WTC11 (cell line): ENCODE results near the gene MT1G. TPM values are rescaled to one million over a fixed set of nuclear protein-coding genes. Genes with fewer than 3 reads are reported as not detected.

ENCODE experiments used
- ATAC-seq: fragments of 200-7000 bp; cut with Tn5 transposase; 2 replicates; pipeline ENCODE4 v1.10.0; 2021; ENCODE audit warnings: mild to moderate bottlenecking, moderate library complexity
- CTCF ChIA-PET: fragments of 300-600 bp; sonication (Branson Sonifier 250); formaldehyde crosslinking; loops from one replicate; lab custom pipeline; 2021; ENCODE audit warnings: antibody characterized with exemption; lab: Charles Lee
- POLR2A ChIA-PET: fragments of 350-600 bp; sonication (Branson Sonifier 250); formaldehyde crosslinking; loops from one replicate; lab custom pipeline; 2021; ENCODE audit warnings: antibody characterized with exemption; lab: Charles Lee
- DNase-seq: peaks from one replicate; pipeline ENCODE4 v3.0.0; 2021; ENCODE audit warnings: low spot score
- H3K27ac Mint-ChIP-seq: 2 replicates; pipeline ENCODE4 v1.8.0; 2021; ENCODE audit warnings: mixed read lengths
- H3K27me3 Mint-ChIP-seq: 2 replicates; pipeline ENCODE4 v1.8.0; 2021; ENCODE audit warnings: low read depth, mild to moderate bottlenecking, moderate library complexity, mixed read lengths
- H3K36me3 Mint-ChIP-seq: 2 replicates; pipeline ENCODE4 v1.8.0; 2021; ENCODE audit warnings: mixed read lengths
- H3K4me1 Mint-ChIP-seq: 2 replicates; pipeline ENCODE4 v1.8.0; 2022; ENCODE audit warnings: mixed read lengths
- H3K4me3 Mint-ChIP-seq: 2 replicates; pipeline ENCODE4 v1.8.0; 2021; ENCODE audit warnings: mild to moderate bottlenecking, moderate library complexity, mixed read lengths
- H3K9me3 Mint-ChIP-seq: 2 replicates; pipeline ENCODE4 v1.8.0; 2021; ENCODE audit warnings: mixed read lengths
- FOXK1 ChIP-seq: sonication (generic); formaldehyde crosslinking; IDR thresholded peaks from 2 replicates; pipeline ENCODE4 v1.8.0; 2022; ENCODE audit warnings: mild to moderate bottlenecking, moderate library complexity, missing genetic modification reagents
- GRHL2 ChIP-seq: fragments of 250-450 bp; sonication (Bioruptor Pico); IDR thresholded peaks from 2 replicates; pipeline ENCODE4 v1.8.0; 2022; ENCODE audit warnings: mild to moderate bottlenecking, moderate library complexity; ENCODE audit not compliant: insufficient replicate concordance, severe bottlenecking
- JAZF1 ChIP-seq: fragments of 250-450 bp; sonication (Bioruptor Pico); IDR thresholded peaks from 2 replicates; pipeline ENCODE4 v1.9.0; 2021; ENCODE audit warnings: moderate library complexity, mild to moderate bottlenecking, inconsistent platforms
- MYBL2 ChIP-seq: sonication (generic); formaldehyde crosslinking; IDR thresholded peaks from 2 replicates; pipeline ENCODE4 v1.8.1; 2023; ENCODE audit warnings: mild to moderate bottlenecking, moderate library complexity, missing genetic modification reagents
- PRRX2 ChIP-seq: fragments of 250-450 bp; sonication (Bioruptor Pico); IDR thresholded peaks from 2 replicates; pipeline ENCODE4 v1.8.0; 2021; ENCODE audit warnings: mild to moderate bottlenecking
- SMAD4 ChIP-seq: sonication (generic); formaldehyde crosslinking; IDR thresholded peaks from 2 replicates; pipeline ENCODE4 v1.8.0; 2022; ENCODE audit warnings: mild to moderate bottlenecking, missing genetic modification reagents
- SP1 ChIP-seq: sonication (generic); formaldehyde crosslinking; conservative IDR thresholded peaks from 2 replicates; pipeline ENCODE4 v1.8.1; 2022; ENCODE audit warnings: missing genetic modification reagents
- TCF7 ChIP-seq: sonication (generic); formaldehyde crosslinking; IDR thresholded peaks from 2 replicates; pipeline ENCODE4 v1.8.0; 2022; ENCODE audit warnings: mild to moderate bottlenecking, low read depth, missing genetic modification reagents, moderate library complexity
- ZBTB21 ChIP-seq: sonication (generic); formaldehyde crosslinking; IDR thresholded peaks from 2 replicates; pipeline ENCODE4 v1.8.1; 2023; ENCODE audit warnings: mild to moderate bottlenecking, missing genetic modification reagents, borderline replicate concordance
- ZNF317 ChIP-seq: sonication (generic); formaldehyde crosslinking; IDR thresholded peaks from 2 replicates; pipeline ENCODE4 v1.8.1; 2023; ENCODE audit warnings: low read depth, mild to moderate bottlenecking, moderate library complexity, missing genetic modification reagents, borderline replicate concordance
- ZNF416 ChIP-seq: fragments of 250-450 bp; sonication (Bioruptor Pico); IDR thresholded peaks from 2 replicates; pipeline ENCODE4 v1.9.0; 2021; ENCODE audit warnings: mild to moderate bottlenecking, inconsistent platforms
- ZNF423 ChIP-seq: fragments of 250-450 bp; sonication (Bioruptor Pico); IDR thresholded peaks from 2 replicates; pipeline ENCODE4 v2.1.2; 2022; ENCODE audit warnings: mild to moderate bottlenecking, moderate library complexity
- total RNA-seq: library from RNA; stranded (reverse); gene quantifications from 3 replicates; pipeline ENCODE4 v1.2.3, GENCODE V29; 2021
- TF ChIP-seq, protein P1 (sequence below): fragments of 250-450 bp; sonication (Bioruptor Pico); IDR thresholded peaks from 2 replicates; pipeline ENCODE4 v1.8.0; 2021; ENCODE audit warnings: mild to moderate bottlenecking
- TF ChIP-seq, protein P2 (sequence below): sonication (generic); formaldehyde crosslinking; IDR thresholded peaks from 2 replicates; pipeline ENCODE4 v1.8.1; 2022; ENCODE audit warnings: low read depth, mild to moderate bottlenecking, moderate library complexity, missing genetic modification reagents, borderline replicate concordance
- TF ChIP-seq, protein P3 (sequence below): sonication (generic); formaldehyde crosslinking; IDR thresholded peaks from 2 replicates; pipeline ENCODE4 v1.8.0; 2022; ENCODE audit warnings: mild to moderate bottlenecking, missing genetic modification reagents
- TF ChIP-seq, protein P4 (sequence below): fragments of 250-450 bp; sonication (Bioruptor Pico); conservative IDR thresholded peaks from 2 replicates; pipeline ENCODE4 v1.9.0; 2021; ENCODE audit warnings: mild to moderate bottlenecking
- TF ChIP-seq, protein P5 (sequence below): fragments of 250-450 bp; sonication (Bioruptor Pico); IDR thresholded peaks from 2 replicates; pipeline ENCODE4 v1.9.0; 2021; ENCODE audit warnings: moderate library complexity, mild to moderate bottlenecking, inconsistent platforms, borderline replicate concordance
- TF ChIP-seq, protein P6 (sequence below): sonication (generic); formaldehyde crosslinking; IDR thresholded peaks from 2 replicates; pipeline ENCODE4 v1.8.1; 2023; ENCODE audit warnings: mild to moderate bottlenecking, missing genetic modification reagents, moderate library complexity

The MT1G gene
- total RNA-seq, 1 experiment from 2014 or later = 333 TPM

DNA sequence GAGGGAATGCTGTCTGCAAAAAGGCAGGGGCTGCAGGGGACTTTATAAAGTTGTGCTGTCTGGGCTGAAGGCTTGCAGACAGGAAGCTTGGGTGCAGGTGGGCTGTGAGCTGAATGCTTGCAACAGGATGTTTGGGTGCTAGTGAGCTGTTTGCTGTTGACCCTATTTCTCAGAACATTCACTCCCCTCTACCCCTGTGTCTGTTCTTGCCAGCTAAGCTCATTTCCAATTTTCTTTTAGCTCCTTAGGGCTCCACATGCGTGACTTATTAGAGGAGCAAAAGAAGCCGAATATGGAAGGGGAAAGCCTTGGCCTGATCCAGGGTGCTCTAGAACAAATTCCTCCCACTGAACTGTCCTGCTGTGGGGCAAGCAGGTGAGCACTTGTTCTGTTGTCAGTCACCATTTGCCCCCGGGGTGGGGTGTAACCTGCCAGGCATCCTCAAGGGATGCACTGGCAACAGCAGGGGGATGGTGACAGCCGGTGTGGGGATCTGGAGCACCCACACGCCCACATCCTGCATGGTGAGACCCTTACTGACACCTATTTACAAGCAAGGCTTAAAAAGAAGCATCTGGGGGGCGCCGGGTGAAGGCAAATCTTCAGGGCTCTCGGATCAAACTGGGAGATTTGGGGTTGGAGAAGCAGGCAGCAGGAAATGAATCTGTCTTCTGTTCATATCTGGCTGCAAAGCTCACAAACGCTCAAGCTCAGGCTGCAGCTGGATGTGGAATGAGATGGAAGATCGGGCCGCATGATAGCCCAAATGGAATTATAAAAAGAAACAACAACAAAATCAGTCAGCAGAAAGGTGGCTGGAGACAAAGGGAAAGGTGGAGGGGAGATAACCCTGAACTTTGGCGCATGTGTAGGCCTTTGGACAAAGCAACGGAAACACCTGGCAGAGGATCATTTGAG, 40.9 kb upstream of the MT1G start:
- no peak for TF ChIP-seq GRHL2
- TF ChIP-seq FOXK1 (CRISPR knock-in tag) = no peak
- no peak for TF ChIP-seq SP1
- no peak for TF ChIP-seq ZNF423 (CRISPR knock-in tag)
- TF ChIP-seq ZNF416 (CRISPR knock-in tag) = no peak
- TF ChIP-seq TCF7 (CRISPR knock-in tag) = no peak
- no peak for TF ChIP-seq ZBTB21 (CRISPR knock-in tag)
- TF ChIP-seq ZNF317 (CRISPR knock-in tag) = no peak
- TF ChIP-seq, protein P1, sequence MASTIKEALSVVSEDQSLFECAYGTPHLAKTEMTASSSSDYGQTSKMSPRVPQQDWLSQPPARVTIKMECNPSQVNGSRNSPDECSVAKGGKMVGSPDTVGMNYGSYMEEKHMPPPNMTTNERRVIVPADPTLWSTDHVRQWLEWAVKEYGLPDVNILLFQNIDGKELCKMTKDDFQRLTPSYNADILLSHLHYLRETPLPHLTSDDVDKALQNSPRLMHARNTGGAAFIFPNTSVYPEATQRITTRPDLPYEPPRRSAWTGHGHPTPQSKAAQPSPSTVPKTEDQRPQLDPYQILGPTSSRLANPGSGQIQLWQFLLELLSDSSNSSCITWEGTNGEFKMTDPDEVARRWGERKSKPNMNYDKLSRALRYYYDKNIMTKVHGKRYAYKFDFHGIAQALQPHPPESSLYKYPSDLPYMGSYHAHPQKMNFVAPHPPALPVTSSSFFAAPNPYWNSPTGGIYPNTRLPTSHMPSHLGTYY (CRISPR knock-in tag) = no peak
- no peak for TF ChIP-seq MYBL2 (CRISPR knock-in tag)
- no peak for TF ChIP-seq JAZF1 (CRISPR knock-in tag)
- TF ChIP-seq PRRX2 = no peak
- TF ChIP-seq, protein P2, sequence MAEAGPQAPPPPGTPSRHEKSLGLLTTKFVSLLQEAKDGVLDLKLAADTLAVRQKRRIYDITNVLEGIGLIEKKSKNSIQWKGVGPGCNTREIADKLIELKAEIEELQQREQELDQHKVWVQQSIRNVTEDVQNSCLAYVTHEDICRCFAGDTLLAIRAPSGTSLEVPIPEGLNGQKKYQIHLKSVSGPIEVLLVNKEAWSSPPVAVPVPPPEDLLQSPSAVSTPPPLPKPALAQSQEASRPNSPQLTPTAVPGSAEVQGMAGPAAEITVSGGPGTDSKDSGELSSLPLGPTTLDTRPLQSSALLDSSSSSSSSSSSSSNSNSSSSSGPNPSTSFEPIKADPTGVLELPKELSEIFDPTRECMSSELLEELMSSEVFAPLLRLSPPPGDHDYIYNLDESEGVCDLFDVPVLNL = no peak
- TF ChIP-seq, protein P3, sequence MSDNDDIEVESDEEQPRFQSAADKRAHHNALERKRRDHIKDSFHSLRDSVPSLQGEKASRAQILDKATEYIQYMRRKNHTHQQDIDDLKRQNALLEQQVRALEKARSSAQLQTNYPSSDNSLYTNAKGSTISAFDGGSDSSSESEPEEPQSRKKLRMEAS (CRISPR knock-in tag) = no peak
- TF ChIP-seq, protein P4, sequence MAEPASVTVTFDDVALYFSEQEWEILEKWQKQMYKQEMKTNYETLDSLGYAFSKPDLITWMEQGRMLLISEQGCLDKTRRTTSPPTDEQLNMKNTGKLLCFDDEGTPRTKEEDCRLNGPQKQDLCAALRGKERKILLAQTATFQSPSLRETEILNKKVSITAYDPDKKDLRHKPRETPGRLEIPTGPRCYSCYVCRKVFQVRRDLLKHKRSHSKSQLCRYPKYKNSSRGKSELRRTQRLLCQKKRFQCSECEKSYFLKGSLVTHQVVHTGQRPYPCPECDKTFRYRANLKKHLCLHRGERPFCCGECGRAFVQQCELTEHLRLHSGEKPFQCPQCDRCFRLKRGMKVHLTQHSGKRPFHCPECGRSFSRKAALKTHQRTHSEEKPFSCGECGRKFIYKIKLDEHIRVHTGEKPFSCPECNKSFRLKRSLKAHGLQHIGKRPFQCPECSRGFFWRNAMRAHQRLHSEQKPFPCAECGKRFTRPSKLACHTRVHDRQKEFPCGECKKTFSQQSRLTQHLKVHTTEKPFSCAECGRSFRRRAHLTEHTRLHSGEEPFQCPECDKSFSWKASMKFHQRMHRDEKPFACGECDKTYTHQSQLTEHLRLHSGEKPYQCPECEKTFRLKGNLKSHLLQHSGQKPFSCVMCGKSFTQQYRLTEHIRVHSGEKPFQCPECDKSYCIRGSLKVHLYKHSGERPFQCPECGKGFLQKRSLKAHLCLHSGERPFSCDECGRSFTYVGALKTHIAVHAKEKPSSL (CRISPR knock-in tag) = no peak
- TF ChIP-seq, protein P5, sequence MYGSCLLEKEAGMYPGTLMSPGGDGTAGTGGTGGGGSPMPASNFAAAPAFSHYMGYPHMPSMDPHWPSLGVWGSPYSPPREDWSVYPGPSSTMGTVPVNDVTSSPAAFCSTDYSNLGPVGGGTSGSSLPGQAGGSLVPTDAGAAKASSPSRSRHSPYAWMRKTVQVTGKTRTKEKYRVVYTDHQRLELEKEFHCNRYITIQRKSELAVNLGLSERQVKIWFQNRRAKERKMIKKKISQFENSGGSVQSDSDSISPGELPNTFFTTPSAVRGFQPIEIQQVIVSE (CRISPR knock-in tag) = no peak
- TF ChIP-seq SMAD4 (CRISPR knock-in tag) = no peak
- TF ChIP-seq, protein P6, sequence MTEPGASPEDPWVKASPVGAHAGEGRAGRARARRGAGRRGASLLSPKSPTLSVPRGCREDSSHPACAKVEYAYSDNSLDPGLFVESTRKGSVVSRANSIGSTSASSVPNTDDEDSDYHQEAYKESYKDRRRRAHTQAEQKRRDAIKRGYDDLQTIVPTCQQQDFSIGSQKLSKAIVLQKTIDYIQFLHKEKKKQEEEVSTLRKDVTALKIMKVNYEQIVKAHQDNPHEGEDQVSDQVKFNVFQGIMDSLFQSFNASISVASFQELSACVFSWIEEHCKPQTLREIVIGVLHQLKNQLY (CRISPR knock-in tag) = no peak
- peaks cover 5% of the 10 kb centered on the region; the same call in 1 of the 2 replicates for H3K9me3 Mint-ChIP-seq
- peaks cover 2% of the 10 kb centered on the region; the same call in 1 of the 2 replicates for H3K27me3 Mint-ChIP-seq
- H3K36me3 Mint-ChIP-seq = no peaks in the 10 kb centered on the region
- H3K4me3 Mint-ChIP-seq = no peak overlapping the region
- peaks cover 13% of the 10 kb centered on the region for H3K4me1 Mint-ChIP-seq
- ATAC-seq = peak; percentile 60
- DNase-seq = no peak
- no peak overlapping the region for H3K27ac Mint-ChIP-seq
- ChIA-PET CTCF (interaction anchor here (0.6 to 2.3 kb wide), 7 partner anchors 8 to 574 kb away, joined by 3 to 7 read pairs (median 3); no protein-coding TSS in a partner anchor), POLR2A (interaction anchor here (0.6 to 0.7 kb wide), 2 partner anchors 33 to 52 kb away, joined by 4 read pairs; no protein-coding TSS in a partner anchor)
